Large intestine (tissue), 3 donors: ENCODE results near the gene TBC1D5. TPM values are rescaled to one million over a fixed set of nuclear protein-coding genes. Genes with fewer than 3 reads are reported as not detected.

Experiments
- DNase-seq, 2 donors: peaks; one replicate each; pipeline versions ENCODE4 v3.0.0 to v3.0.0-alpha.2; 2013
- H3K27ac ChIP-seq: one replicate; pipeline ENCODE4 v1.5.1; 2013; ENCODE audit warnings: low read length
- H3K27me3 ChIP-seq: 2 replicates; pipeline ENCODE4 v1.6.1; 2013; ENCODE audit warnings: low read length; ENCODE audit not compliant: control insufficient read depth, insufficient read depth
- H3K36me3 ChIP-seq: 2 replicates; pipeline ENCODE4 v1.6.1; 2013; ENCODE audit warnings: low read length; ENCODE audit not compliant: control insufficient read depth, insufficient read depth
- H3K4me1 ChIP-seq: one replicate; pipeline ENCODE4 v1.6.1; 2013; ENCODE audit warnings: low read length; ENCODE audit not compliant: control insufficient read depth, insufficient read depth
- H3K4me3 ChIP-seq: one replicate; pipeline ENCODE4 v1.5.1; 2013; ENCODE audit warnings: low read length
- H3K9me3 ChIP-seq: one replicate; pipeline ENCODE4 v1.6.1; 2013; ENCODE audit warnings: mild to moderate bottlenecking, low read depth, low read length, moderate library complexity; ENCODE audit not compliant: control insufficient read depth
- WGBS: methylation state at CpG from one replicate; pipeline ENCODE4 v1.1.5; 2013; ENCODE audit warnings: low lambda C conversion rate; ENCODE audit not compliant: insufficient coverage; 5-methylcytosine and 5-hydroxymethylcytosine counted together
- polyA plus RNA-seq: library from polyadenylated mRNA; unstranded; fragments of 120-200 nt; gene quantifications from one replicate; pipeline ENCODE4 v1.2.1, GENCODE V29; 2013

The TBC1D5 gene
- polyA plus RNA-seq, 1 donor = 35.7 TPM

GRCh38 chr3:17749281-17749680, 6.8 kb upstream of the TBC1D5 start:
- Histone ChIP-seq H3K27me3 (no peaks in the 10 kb centered on the region), H3K4me3 (no peak overlapping the region), H3K9me3 (no peaks in the 10 kb centered on the region), H3K4me1 (peaks cover 7% of the 10 kb centered on the region), H3K27ac (no peak overlapping the region), H3K36me3 (no peaks in the 10 kb centered on the region)
- DNase-seq = peak in 1 of 2 donors; percentile 24
- no CpG with 5 or more reads among the region's 1 CpG for WGBS

GRCh38 chr3:17747890-17748247, 5.4 kb upstream of the TBC1D5 start:
- H3K27ac ChIP-seq = no peak overlapping the region
- no peaks in the 10 kb centered on the region for H3K27me3 ChIP-seq
- H3K4me1 ChIP-seq = peaks cover 13% of the 10 kb centered on the region
- DNase-seq = no peak
- no peak overlapping the region for H3K4me3 ChIP-seq
- no peaks in the 10 kb centered on the region for H3K9me3 ChIP-seq
- WGBS = 80% methylated on average over 1 of the region's 6 CpGs
- no peaks in the 10 kb centered on the region for H3K36me3 ChIP-seq

GRCh38 chr3:17747174-17747889, 4.9 kb upstream of the TBC1D5 start:
- no CpG with 5 or more reads among the region's 6 CpGs for WGBS
- no peaks in the 10 kb centered on the region for H3K27me3 ChIP-seq
- peaks cover 13% of the 10 kb centered on the region for H3K4me1 ChIP-seq
- DNase-seq = peak in 1 of 2 donors; percentile 17
- no peaks in the 10 kb centered on the region for H3K9me3 ChIP-seq
- H3K4me3 ChIP-seq = no peak overlapping the region
- no peaks in the 10 kb centered on the region for H3K36me3 ChIP-seq
- no peak overlapping the region for H3K27ac ChIP-seq

- peaks cover 13% of the 10 kb centered on the region for H3K4me1 ChIP-seq
- DNase-seq = no peak
- no peaks in the 10 kb centered on the region for H3K36me3 ChIP-seq
- H3K27me3 ChIP-seq = no peaks in the 10 kb centered on the region
- no peak overlapping the region for H3K4me3 ChIP-seq
- H3K27ac ChIP-seq = no peak overlapping the region
- WGBS = 0% methylated on average over 1 of the region's 2 CpGs
- H3K9me3 ChIP-seq = no peaks in the 10 kb centered on the region
Measured at GRCh38 chr3:17745894-17746293, 3.5 kb upstream of the TBC1D5 start.

- Histone ChIP-seq H3K4me1 (peaks cover 13% of the 10 kb centered on the region), H3K36me3 (no peaks in the 10 kb centered on the region), H3K27ac (no peak overlapping the region), H3K9me3 (no peaks in the 10 kb centered on the region), H3K27me3 (no peaks in the 10 kb centered on the region), H3K4me3 (no peak overlapping the region)
- no CpG with 5 or more reads among the region's 2 CpGs for WGBS
- no peak for DNase-seq
Measured at GRCh38 chr3:17745301-17745700, 2.9 kb upstream of the TBC1D5 start.

GRCh38 chr3:17744693-17745092, 2.3 kb upstream of the TBC1D5 start:
- Histone ChIP-seq H3K36me3 (no peaks in the 10 kb centered on the region), H3K4me3 (no peak overlapping the region), H3K27ac (no peak overlapping the region), H3K9me3 (no peaks in the 10 kb centered on the region), H3K4me1 (peaks cover 13% of the 10 kb centered on the region), H3K27me3 (no peaks in the 10 kb centered on the region)
- no CpG with 5 or more reads among the region's 3 CpGs for WGBS
- DNase-seq = no peak

- H3K4me1 ChIP-seq = peaks cover 11% of the 10 kb centered on the region
- DNase-seq = no peak
- H3K4me3 ChIP-seq = no peak overlapping the region
- no peaks in the 10 kb centered on the region for H3K36me3 ChIP-seq
- no peaks in the 10 kb centered on the region for H3K27me3 ChIP-seq
- H3K27ac ChIP-seq = peak overlapping the region; percentile 88
- WGBS = 50% methylated on average over 1 of the region's 1 CpG
- H3K9me3 ChIP-seq = no peaks in the 10 kb centered on the region
Measured at GRCh38 chr3:17743658-17743995, 1.2 kb upstream of the TBC1D5 start.

- WGBS = 0% methylated on average over 1 of the region's 12 CpGs
Measured at GRCh38 chr3:17742880-17743657, 638 bp upstream of the TBC1D5 start.

GRCh38 chr3:17741621-17742101, 770 bp downstream of the TBC1D5 start:
- WGBS = 0% methylated on average over 1 of the region's 17 CpGs
- Histone ChIP-seq H3K4me1 (peaks cover 6% of the 10 kb centered on the region), H3K4me3 (peak overlapping the region; percentile 80), H3K9me3 (no peaks in the 10 kb centered on the region), H3K27ac (peak overlapping the region; percentile 98), H3K36me3 (no peaks in the 10 kb centered on the region), H3K27me3 (no peaks in the 10 kb centered on the region)
- DNase-seq = no peak

More at GRCh38 chr3:17742880-17743657, 638 bp upstream of the TBC1D5 start:
- Histone ChIP-seq H3K27me3 (no peaks in the 10 kb centered on the region), H3K4me1 (peaks cover 11% of the 10 kb centered on the region), H3K36me3 (no peaks in the 10 kb centered on the region), H3K9me3 (no peaks in the 10 kb centered on the region), H3K4me3 (peak overlapping the region; percentile 49), H3K27ac (peak overlapping the region; percentile 88)
- DNase-seq = peak in 1 of 2 donors; percentile 22

- no CpG with 5 or more reads among the region's 3 CpGs for WGBS
- Histone ChIP-seq H3K4me1 (peaks cover 6% of the 10 kb centered on the region), H3K36me3 (peaks cover 4% of the 10 kb centered on the region)
Measured at GRCh38 chr3:17740721-17741141, 1.7 kb downstream of the TBC1D5 start.

More at GRCh38 chr3:17740721-17741141, 1.7 kb downstream of the TBC1D5 start:
- peak; percentile 56 to 79 for DNase-seq
- Histone ChIP-seq H3K9me3 (no peaks in the 10 kb centered on the region), H3K27ac (peak overlapping the region; percentile 98), H3K27me3 (no peaks in the 10 kb centered on the region), H3K4me3 (peak overlapping the region; percentile 80)
